ENCODE measurements around the gene FBXL14. TPM values are rescaled to one million over a fixed set of nuclear protein-coding genes. Genes with fewer than 3 reads are reported as not detected.

Gene FBXL14
- total RNA-seq, 1 experiment from 2014 or later: 19.3 TPM

DNA sequence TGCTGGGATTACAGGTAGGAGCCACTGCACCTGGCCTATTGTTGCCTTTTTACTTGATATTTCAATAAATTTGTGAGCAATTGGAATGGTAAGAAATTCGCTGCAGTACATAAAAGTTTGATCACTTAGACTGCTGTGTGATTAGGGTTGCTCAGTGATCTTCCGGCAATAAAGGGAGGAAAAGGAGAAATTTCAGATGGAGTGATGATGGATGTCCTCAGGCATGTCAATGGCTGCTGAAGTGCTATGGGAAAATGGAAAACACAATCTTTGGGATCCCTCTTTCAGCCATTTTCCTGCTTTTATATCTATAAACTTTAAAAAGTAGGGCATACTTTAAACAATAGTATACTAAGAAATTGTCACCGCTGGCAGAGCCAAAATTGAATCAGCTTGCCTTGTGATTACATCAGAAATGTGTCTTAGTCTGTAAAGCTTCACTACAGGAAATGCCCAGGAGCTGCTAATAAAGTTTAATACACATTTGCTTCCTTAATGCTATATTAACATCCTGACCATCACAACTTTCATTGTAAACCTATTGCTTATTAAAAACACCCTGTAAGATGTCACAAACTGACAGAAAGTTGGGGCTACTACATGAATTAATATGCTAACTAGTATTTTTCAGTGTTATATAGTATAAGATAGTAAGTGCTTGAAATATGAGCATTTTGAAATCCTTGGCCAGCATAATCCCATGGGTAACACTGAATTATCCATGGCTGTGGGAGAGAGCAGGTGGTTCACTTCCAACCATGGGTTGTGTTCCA, 13.7 kb upstream of the FBXL14 start:
- POLR2A ChIA-PET (ENCODE audit: low non-redundant PET): no interaction called here
- intact Hi-C loops (cut with micrococcal nuclease; ENCODE audit: unreplicated experiment): no loop called here
- Histone ChIP-seq H3K4me1 (ENCODE audit: insufficient read depth, low read length, poor library complexity, severe bottlenecking) (peaks cover 38% of the 10 kb centered on the region), H3K4me3 (ENCODE audit: low read depth, low read length, poor library complexity, severe bottlenecking) (no peak overlapping the region), H3K27ac (ENCODE audit: low read depth, low read length, poor library complexity, severe bottlenecking) (peak overlapping the region; percentile 78), H3K27me3 (replicated peaks; ENCODE audit: insufficient read depth, low read depth, low read length, poor library complexity) (no peaks in the 10 kb centered on the region), H3K9me3 (ENCODE audit: low read depth, low read length, poor library complexity, severe bottlenecking) (no peaks in the 10 kb centered on the region), H3K36me3 (ENCODE audit: insufficient read depth, low read length, poor library complexity, severe bottlenecking) (no peaks in the 10 kb centered on the region)
- TF ChIP-seq, protein P1, sequence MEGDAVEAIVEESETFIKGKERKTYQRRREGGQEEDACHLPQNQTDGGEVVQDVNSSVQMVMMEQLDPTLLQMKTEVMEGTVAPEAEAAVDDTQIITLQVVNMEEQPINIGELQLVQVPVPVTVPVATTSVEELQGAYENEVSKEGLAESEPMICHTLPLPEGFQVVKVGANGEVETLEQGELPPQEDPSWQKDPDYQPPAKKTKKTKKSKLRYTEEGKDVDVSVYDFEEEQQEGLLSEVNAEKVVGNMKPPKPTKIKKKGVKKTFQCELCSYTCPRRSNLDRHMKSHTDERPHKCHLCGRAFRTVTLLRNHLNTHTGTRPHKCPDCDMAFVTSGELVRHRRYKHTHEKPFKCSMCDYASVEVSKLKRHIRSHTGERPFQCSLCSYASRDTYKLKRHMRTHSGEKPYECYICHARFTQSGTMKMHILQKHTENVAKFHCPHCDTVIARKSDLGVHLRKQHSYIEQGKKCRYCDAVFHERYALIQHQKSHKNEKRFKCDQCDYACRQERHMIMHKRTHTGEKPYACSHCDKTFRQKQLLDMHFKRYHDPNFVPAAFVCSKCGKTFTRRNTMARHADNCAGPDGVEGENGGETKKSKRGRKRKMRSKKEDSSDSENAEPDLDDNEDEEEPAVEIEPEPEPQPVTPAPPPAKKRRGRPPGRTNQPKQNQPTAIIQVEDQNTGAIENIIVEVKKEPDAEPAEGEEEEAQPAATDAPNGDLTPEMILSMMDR (conservative IDR thresholded peaks at IDR 0.05; ENCODE audit: low read depth, low read length): no peak
- TF ChIP-seq EZH2 (IDR thresholded peaks at IDR 0.05; ENCODE audit: borderline replicate concordance, low read depth, low read length, poor library complexity, severe bottlenecking): no peak
- no TSS peak for BruUV-seq (replicated peaks)
- CTCF ChIA-PET: no interaction called here
- DNase-seq (ENCODE audit: low spot score): peak; percentile 73

DNA sequence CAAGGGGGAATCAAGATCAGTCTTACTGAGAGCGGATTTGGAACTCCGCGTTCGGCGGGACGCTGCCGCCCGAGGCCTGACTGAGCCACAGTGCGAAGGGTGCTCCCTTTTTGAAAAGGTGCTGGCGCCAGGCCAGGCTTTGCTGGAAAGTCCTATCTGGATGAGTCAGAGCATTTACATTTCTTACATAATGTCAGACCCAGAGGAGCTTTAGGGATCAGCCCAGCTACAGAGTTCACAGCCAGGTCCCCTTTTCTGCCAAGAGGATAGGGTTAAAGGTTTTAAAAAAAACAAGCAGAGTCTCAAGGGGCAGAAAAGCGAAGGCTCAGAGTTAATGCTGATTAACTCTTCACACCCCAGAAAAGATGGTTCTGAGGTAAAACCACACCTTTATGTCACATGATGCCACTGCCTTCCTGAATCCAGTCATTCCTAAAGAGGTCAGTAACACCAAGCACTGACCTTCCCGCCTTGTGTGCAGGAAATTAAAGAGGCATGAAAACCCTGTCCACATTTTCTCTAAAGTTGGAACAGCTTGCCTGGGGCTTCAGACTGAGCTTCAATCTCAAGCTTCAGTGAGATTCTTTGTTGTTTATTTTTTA, 11.7 kb upstream of the FBXL14 start:
- peak; percentile 93 for DNase-seq (ENCODE audit: low spot score)
- POLR2A ChIA-PET (ENCODE audit: low non-redundant PET): interaction anchor here (0.5 kb wide), 1 partner anchor 465 kb away, joined by 3 read pairs; no protein-coding TSS in a partner anchor
- H3K9me3 ChIP-seq (ENCODE audit: low read depth, low read length, poor library complexity, severe bottlenecking): no peaks in the 10 kb centered on the region
- CTCF ChIA-PET: interaction anchor here (1.1 to 1.9 kb wide), 3 partner anchors 9 to 488 kb away, joined by 3 to 10 read pairs (median 6); no protein-coding TSS in a partner anchor
- no peaks in the 10 kb centered on the region for H3K27me3 ChIP-seq (replicated peaks; ENCODE audit: insufficient read depth, low read depth, low read length, poor library complexity)
- TF ChIP-seq EZH2 (IDR thresholded peaks at IDR 0.05; ENCODE audit: borderline replicate concordance, low read depth, low read length, poor library complexity, severe bottlenecking): no peak
- no peaks in the 10 kb centered on the region for H3K36me3 ChIP-seq (ENCODE audit: insufficient read depth, low read length, poor library complexity, severe bottlenecking)
- H3K27ac ChIP-seq (ENCODE audit: low read depth, low read length, poor library complexity, severe bottlenecking): peak overlapping the region; percentile 82
- H3K4me3 ChIP-seq (ENCODE audit: low read depth, low read length, poor library complexity, severe bottlenecking): peak overlapping the region; percentile 48
- peaks cover 38% of the 10 kb centered on the region for H3K4me1 ChIP-seq (ENCODE audit: insufficient read depth, low read length, poor library complexity, severe bottlenecking)
- BruUV-seq (replicated peaks): no TSS peak
- intact Hi-C loops (cut with micrococcal nuclease; ENCODE audit: unreplicated experiment): no loop called here

DNA sequence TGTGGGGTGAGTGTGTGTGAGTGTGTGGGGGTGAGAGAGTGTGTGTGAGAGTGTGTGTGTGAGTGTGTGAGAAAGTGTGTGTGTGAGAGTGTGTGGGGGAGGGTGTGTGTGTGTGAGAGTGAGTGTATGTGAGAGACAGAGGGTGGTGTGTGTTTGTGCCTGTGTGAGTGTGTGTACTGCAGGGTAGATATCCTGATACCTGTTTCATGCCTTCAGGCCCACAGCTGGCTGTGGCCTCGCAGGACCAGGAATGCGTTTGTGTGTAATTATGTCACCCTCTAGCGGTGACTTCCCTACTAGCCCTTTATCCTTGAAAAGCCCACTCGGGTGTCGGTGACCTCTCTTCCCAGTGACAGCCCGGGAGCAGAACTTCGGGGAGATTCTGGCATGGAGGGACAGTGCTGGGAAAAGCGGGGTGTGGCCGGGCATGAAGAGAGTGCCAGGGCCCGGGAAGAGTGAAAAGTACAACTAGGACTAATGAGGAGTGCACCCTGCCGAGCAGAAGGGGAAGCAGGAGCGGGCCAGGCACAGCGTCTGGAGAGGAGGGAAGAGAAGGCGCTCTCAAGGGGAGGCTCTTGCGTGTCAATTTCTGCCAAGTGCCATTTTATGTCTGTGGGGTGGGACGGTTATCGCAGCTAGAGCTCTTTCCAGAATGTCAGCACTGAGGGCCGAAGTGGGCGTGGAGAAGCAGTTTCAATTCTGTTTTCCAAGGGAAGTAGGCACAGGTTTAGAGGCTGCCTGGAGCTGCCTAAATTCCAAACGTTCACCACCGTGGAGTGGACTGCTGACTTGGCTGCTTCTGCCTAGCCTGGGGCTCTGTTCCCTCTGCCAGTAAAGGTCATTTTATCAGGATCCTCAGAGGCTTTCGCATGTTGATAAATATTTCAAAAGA, 11.0 kb upstream of the FBXL14 start:
- POLR2A ChIA-PET (ENCODE audit: low non-redundant PET): interaction anchor here (0.5 kb wide), 2 partner anchors 86 to 464 kb away, joined by 3 to 4 read pairs; no protein-coding TSS in a partner anchor
- CTCF ChIA-PET: interaction anchor here (0.6 to 1.9 kb wide), 6 partner anchors 8 to 487 kb away, joined by 3 to 10 read pairs (median 4); no protein-coding TSS in a partner anchor
- TF ChIP-seq, protein P1 (conservative IDR thresholded peaks at IDR 0.05; ENCODE audit: low read depth, low read length): peak; percentile 91
- TF ChIP-seq EZH2 (IDR thresholded peaks at IDR 0.05; ENCODE audit: borderline replicate concordance, low read depth, low read length, poor library complexity, severe bottlenecking): no peak
- no peaks in the 10 kb centered on the region for H3K9me3 ChIP-seq (ENCODE audit: low read depth, low read length, poor library complexity, severe bottlenecking)
- peak overlapping the region; percentile 48 for H3K4me3 ChIP-seq (ENCODE audit: low read depth, low read length, poor library complexity, severe bottlenecking)
- DNase-seq (ENCODE audit: low spot score): peak; percentile 89
- H3K36me3 ChIP-seq (ENCODE audit: insufficient read depth, low read length, poor library complexity, severe bottlenecking): no peaks in the 10 kb centered on the region
- H3K4me1 ChIP-seq (ENCODE audit: insufficient read depth, low read length, poor library complexity, severe bottlenecking): peaks cover 38% of the 10 kb centered on the region
- H3K27me3 ChIP-seq (replicated peaks; ENCODE audit: insufficient read depth, low read depth, low read length, poor library complexity): no peaks in the 10 kb centered on the region
- intact Hi-C loops (cut with micrococcal nuclease; ENCODE audit: unreplicated experiment): no loop called here
- no TSS peak for BruUV-seq (replicated peaks)
- H3K27ac ChIP-seq (ENCODE audit: low read depth, low read length, poor library complexity, severe bottlenecking): peak overlapping the region; percentile 82
